Measurements from ENCODE around the gene RYR3. TPM values are rescaled to one million over a fixed set of nuclear protein-coding genes. Genes with fewer than 3 reads are reported as not detected.

Gene RYR3
- total RNA-seq, 1 donor from 2014 or later = 1.5 TPM

DNA sequence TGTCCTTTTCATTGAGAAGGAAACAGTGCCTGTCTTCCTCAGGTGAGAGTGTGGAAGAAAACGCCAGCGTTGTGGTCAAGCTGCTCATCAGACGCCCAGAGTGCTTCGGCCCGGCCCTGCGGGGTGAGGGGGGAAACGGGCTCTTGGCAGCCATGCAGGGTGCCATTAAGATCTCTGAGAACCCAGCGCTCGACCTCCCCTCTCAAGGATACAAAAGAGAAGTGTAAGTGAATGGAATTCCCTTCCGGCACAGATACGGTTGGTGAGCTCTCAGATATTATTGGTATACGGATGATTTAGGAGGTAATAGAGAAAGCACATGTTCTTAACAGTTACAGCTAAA lies 411.9 kb downstream of the RYR3 start:
- no peak for FAIRE-seq
- Mint-ChIP-seq H3K4me1 (ENCODE audit: low read depth, unreplicated experiment) (peaks cover 7% of the 10 kb centered on the region), H3K4me3 (ENCODE audit: unreplicated experiment) (no peak overlapping the region), H3K27ac (ENCODE audit: unreplicated experiment) (no peak overlapping the region), H3K36me3 (ENCODE audit: low read depth, unreplicated experiment) (no peaks in the 10 kb centered on the region), H3K9me3 (ENCODE audit: unreplicated experiment) (peaks cover 5% of the 10 kb centered on the region), H3K27me3 (ENCODE audit: low read depth, unreplicated experiment) (no peaks in the 10 kb centered on the region)
- H3K27me3 ChIP-seq (ENCODE audit: insufficient read depth, low read length) = no peaks in the 10 kb centered on the region
- no peaks in the 10 kb centered on the region for H3K9me3 ChIP-seq (ENCODE audit: insufficient read depth, low read depth, low read length)
- H3K4me1 ChIP-seq (ENCODE audit: insufficient read depth, low read length) = peaks cover 11% of the 10 kb centered on the region
- H3K27ac ChIP-seq (ENCODE audit: low read depth, low read length) = peak overlapping the region; percentile 30
- no peak overlapping the region for H2AFZ ChIP-seq (ENCODE audit: low read depth, low read length)
- H3K79me2 ChIP-seq (ENCODE audit: insufficient read depth, low read length) = no peaks in the 10 kb centered on the region
- no peaks in the 10 kb centered on the region for H3K36me3 ChIP-seq (ENCODE audit: insufficient read depth, low read length)
- TF ChIP-seq EZH2 (IDR thresholded peaks at IDR 0.05; ENCODE audit: insufficient read depth, low read length) = no peak
- TF ChIP-seq, protein P1, sequence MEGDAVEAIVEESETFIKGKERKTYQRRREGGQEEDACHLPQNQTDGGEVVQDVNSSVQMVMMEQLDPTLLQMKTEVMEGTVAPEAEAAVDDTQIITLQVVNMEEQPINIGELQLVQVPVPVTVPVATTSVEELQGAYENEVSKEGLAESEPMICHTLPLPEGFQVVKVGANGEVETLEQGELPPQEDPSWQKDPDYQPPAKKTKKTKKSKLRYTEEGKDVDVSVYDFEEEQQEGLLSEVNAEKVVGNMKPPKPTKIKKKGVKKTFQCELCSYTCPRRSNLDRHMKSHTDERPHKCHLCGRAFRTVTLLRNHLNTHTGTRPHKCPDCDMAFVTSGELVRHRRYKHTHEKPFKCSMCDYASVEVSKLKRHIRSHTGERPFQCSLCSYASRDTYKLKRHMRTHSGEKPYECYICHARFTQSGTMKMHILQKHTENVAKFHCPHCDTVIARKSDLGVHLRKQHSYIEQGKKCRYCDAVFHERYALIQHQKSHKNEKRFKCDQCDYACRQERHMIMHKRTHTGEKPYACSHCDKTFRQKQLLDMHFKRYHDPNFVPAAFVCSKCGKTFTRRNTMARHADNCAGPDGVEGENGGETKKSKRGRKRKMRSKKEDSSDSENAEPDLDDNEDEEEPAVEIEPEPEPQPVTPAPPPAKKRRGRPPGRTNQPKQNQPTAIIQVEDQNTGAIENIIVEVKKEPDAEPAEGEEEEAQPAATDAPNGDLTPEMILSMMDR (IDR thresholded peaks at IDR 0.05; ENCODE audit: insufficient read depth, low read depth, low read length) = no peak
- H4K20me1 ChIP-seq (ENCODE audit: insufficient read depth, low read length) = no peaks in the 10 kb centered on the region
- no peak for DNase-seq (ENCODE audit: low read depth)
- H3K9ac ChIP-seq (ENCODE audit: low read length) = no peak overlapping the region
- H3K4me3 ChIP-seq (ENCODE audit: insufficient read depth, low read depth, low read length) = no peak overlapping the region
- H3K4me2 ChIP-seq (ENCODE audit: low read length) = peak overlapping the region; percentile 6

DNA sequence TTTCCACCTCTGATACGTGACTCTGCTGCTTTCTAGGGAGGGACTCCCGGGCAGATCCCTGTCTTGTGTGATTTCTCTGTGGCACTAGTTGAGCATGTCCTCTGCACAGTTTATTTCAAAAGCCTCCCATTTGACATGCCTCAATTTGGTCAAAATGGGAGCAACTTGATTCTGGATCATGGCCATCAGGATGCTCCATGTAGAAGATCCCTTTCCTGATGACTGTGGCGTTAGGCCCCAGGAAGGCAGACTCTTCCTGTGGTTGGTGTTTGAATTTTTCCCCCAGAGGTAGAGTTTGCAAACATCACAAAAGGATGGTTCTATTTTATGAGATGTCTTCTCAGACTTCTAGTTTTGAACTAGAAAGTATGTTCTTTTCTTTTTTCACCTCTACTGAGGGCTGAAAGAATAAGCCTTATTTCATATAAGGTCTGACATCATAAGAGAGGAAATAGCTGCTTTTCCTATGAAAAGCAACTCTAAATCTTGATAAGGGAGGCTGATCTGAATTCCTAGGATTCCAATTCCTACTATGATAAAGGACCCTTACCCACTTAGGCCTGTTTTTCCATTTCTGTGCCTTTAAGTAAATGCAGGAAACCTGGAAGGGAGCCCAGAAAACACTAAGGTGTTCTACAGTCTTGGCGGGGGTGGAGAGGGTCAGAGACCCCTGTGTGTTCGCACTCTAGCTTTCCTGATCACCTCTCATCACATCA lies 413.7 kb downstream of the RYR3 start:
- Histone ChIP-seq H3K27ac (ENCODE audit: low read depth, low read length) (no peak overlapping the region), H4K20me1 (ENCODE audit: insufficient read depth, low read length) (no peaks in the 10 kb centered on the region), H3K4me2 (ENCODE audit: low read length) (no peak overlapping the region), H3K9me3 (ENCODE audit: insufficient read depth, low read depth, low read length) (no peaks in the 10 kb centered on the region), H3K36me3 (ENCODE audit: insufficient read depth, low read length) (no peaks in the 10 kb centered on the region), H2AFZ (ENCODE audit: low read depth, low read length) (no peak overlapping the region), H3K79me2 (ENCODE audit: insufficient read depth, low read length) (no peaks in the 10 kb centered on the region), H3K9ac (ENCODE audit: low read length) (no peak overlapping the region), H3K4me1 (ENCODE audit: insufficient read depth, low read length) (peaks cover 11% of the 10 kb centered on the region), H3K27me3 (ENCODE audit: insufficient read depth, low read length) (no peaks in the 10 kb centered on the region), H3K4me3 (ENCODE audit: insufficient read depth, low read depth, low read length) (no peak overlapping the region)
- no peak for FAIRE-seq
- H3K4me3 Mint-ChIP-seq (ENCODE audit: unreplicated experiment) = no peak overlapping the region
- no peak overlapping the region for H3K27ac Mint-ChIP-seq (ENCODE audit: unreplicated experiment)
- H3K27me3 Mint-ChIP-seq (ENCODE audit: low read depth, unreplicated experiment) = no peaks in the 10 kb centered on the region
- DNase-seq (ENCODE audit: low read depth) = no peak
- peaks cover 5% of the 10 kb centered on the region for H3K9me3 Mint-ChIP-seq (ENCODE audit: unreplicated experiment)
- no peaks in the 10 kb centered on the region for H3K36me3 Mint-ChIP-seq (ENCODE audit: low read depth, unreplicated experiment)
- TF ChIP-seq EZH2 (IDR thresholded peaks at IDR 0.05; ENCODE audit: insufficient read depth, low read length) = no peak
- TF ChIP-seq, protein P1 (IDR thresholded peaks at IDR 0.05; ENCODE audit: insufficient read depth, low read depth, low read length) = no peak
- H3K4me1 Mint-ChIP-seq (ENCODE audit: low read depth, unreplicated experiment) = peaks cover 7% of the 10 kb centered on the region

DNA sequence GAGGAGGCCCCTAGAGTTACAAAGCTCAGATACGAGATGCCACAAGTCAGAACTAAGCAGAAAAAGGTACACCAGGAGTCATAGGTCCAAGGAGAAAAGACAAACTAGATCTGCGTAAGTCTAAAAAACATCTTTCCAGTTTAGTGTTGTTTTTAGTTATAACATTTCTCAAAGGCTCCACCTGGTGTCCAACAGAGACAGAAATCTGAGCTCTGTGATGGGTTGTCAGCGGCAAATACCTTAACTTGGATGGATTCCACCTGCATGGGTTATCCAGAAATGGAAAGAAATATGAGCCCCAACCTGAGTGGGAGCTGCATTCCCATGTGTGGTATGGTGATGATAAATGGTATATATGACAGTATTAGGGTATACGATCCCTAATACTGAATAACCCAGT lies 418.9 kb downstream of the RYR3 start:
- Mint-ChIP-seq H3K9me3 (ENCODE audit: unreplicated experiment) (peaks cover 3% of the 10 kb centered on the region), H3K4me1 (ENCODE audit: low read depth, unreplicated experiment) (no peaks in the 10 kb centered on the region), H3K4me3 (ENCODE audit: unreplicated experiment) (no peak overlapping the region), H3K36me3 (ENCODE audit: low read depth, unreplicated experiment) (no peaks in the 10 kb centered on the region), H3K27ac (ENCODE audit: unreplicated experiment) (no peak overlapping the region), H3K27me3 (ENCODE audit: low read depth, unreplicated experiment) (no peaks in the 10 kb centered on the region)
- Histone ChIP-seq H3K9ac (ENCODE audit: low read length) (no peak overlapping the region), H2AFZ (ENCODE audit: low read depth, low read length) (no peak overlapping the region), H3K27ac (ENCODE audit: low read depth, low read length) (no peak overlapping the region), H3K27me3 (ENCODE audit: insufficient read depth, low read length) (no peaks in the 10 kb centered on the region), H3K79me2 (ENCODE audit: insufficient read depth, low read length) (no peaks in the 10 kb centered on the region), H3K9me3 (ENCODE audit: insufficient read depth, low read depth, low read length) (no peaks in the 10 kb centered on the region), H3K36me3 (ENCODE audit: insufficient read depth, low read length) (no peaks in the 10 kb centered on the region), H3K4me3 (ENCODE audit: insufficient read depth, low read depth, low read length) (no peak overlapping the region), H3K4me2 (ENCODE audit: low read length) (no peak overlapping the region), H4K20me1 (ENCODE audit: insufficient read depth, low read length) (no peaks in the 10 kb centered on the region), H3K4me1 (ENCODE audit: insufficient read depth, low read length) (no peaks in the 10 kb centered on the region)
- TF ChIP-seq, protein P1 (IDR thresholded peaks at IDR 0.05; ENCODE audit: insufficient read depth, low read depth, low read length) = peak; percentile 29
- no peak for TF ChIP-seq EZH2 (IDR thresholded peaks at IDR 0.05; ENCODE audit: insufficient read depth, low read length)
- no peak for FAIRE-seq
- DNase-seq (ENCODE audit: low read depth) = no peak

Data from astrocyte (in vitro differentiated cells and primary cell).